ENCODE results near the gene OTUD7B.

OTUD7B gene

GRCh38 chr1:150017206-150017750 lies 6.8 kb upstream of the OTUD7B start:
- no peaks in the 10 kb centered on the region for H3K9me3 Mint-ChIP-seq
- H3K4me3 Mint-ChIP-seq: no peak overlapping the region
- CTCF ChIA-PET: interaction anchor here (1.2 kb wide), 1 partner anchor 9 kb away, joined by 3 read pairs; no protein-coding TSS in a partner anchor
- H3K27ac Mint-ChIP-seq: no peak overlapping the region
- H3K4me1 Mint-ChIP-seq: no peaks in the 10 kb centered on the region
- peaks cover 18% of the 10 kb centered on the region for H3K27me3 Mint-ChIP-seq
- H3K36me3 Mint-ChIP-seq: no peaks in the 10 kb centered on the region
- DNase-seq: no peak

- Mint-ChIP-seq H3K4me1 (peaks cover 3% of the 10 kb centered on the region), H3K36me3 (peaks cover 1% of the 10 kb centered on the region), H3K4me3 (no peak overlapping the region), H3K9me3 (no peaks in the 10 kb centered on the region), H3K27me3 (peaks cover 17% of the 10 kb centered on the region), H3K27ac (no peak overlapping the region)
- CTCF ChIA-PET: no interaction called here
- DNase-seq: no peak
Measured at GRCh38 chr1:150015651-150016131, 5.2 kb upstream of the OTUD7B start.

- CTCF ChIA-PET: interaction anchor here (1.0 to 1.5 kb wide), 2 partner anchors 10 to 51 kb away, joined by 3 read pairs; no protein-coding TSS in a partner anchor
- DNase-seq: no peak
- Mint-ChIP-seq H3K36me3 (peaks cover 4% of the 10 kb centered on the region), H3K9me3 (no peaks in the 10 kb centered on the region), H3K27me3 (peaks cover 26% of the 10 kb centered on the region), H3K27ac (peak overlapping the region; percentile 47), H3K4me1 (peaks cover 22% of the 10 kb centered on the region), H3K4me3 (no peak overlapping the region)
Measured at GRCh38 chr1:150012611-150013010, 2.1 kb upstream of the OTUD7B start.

- peak; percentile 55 for DNase-seq
- Mint-ChIP-seq H3K36me3 (peaks cover 4% of the 10 kb centered on the region), H3K9me3 (no peaks in the 10 kb centered on the region), H3K27me3 (peaks cover 16% of the 10 kb centered on the region), H3K4me3 (peak overlapping the region; percentile 92), H3K4me1 (peaks cover 25% of the 10 kb centered on the region), H3K27ac (peak overlapping the region; percentile 80)
- CTCF ChIA-PET: interaction anchor here (0.8 to 1.2 kb wide), 4 partner anchors 27 to 155 kb away, joined by 3 read pairs; no protein-coding TSS in a partner anchor
Measured at GRCh38 chr1:150009604-150010392, 728 bp downstream of the OTUD7B start.

- peak overlapping the region; percentile 92 for H3K4me3 Mint-ChIP-seq
- H3K9me3 Mint-ChIP-seq: no peaks in the 10 kb centered on the region
- H3K27ac Mint-ChIP-seq: no peak overlapping the region
- H3K4me1 Mint-ChIP-seq: peaks cover 25% of the 10 kb centered on the region
- H3K36me3 Mint-ChIP-seq: peaks cover 9% of the 10 kb centered on the region
- H3K27me3 Mint-ChIP-seq: peaks cover 13% of the 10 kb centered on the region
- no peak for DNase-seq
- CTCF ChIA-PET: interaction anchor here (1.1 kb wide), 1 partner anchor 9 kb away, joined by 3 read pairs; no protein-coding TSS in a partner anchor
Measured at GRCh38 chr1:150008699-150009098, 1.8 kb downstream of the OTUD7B start.

- no peak overlapping the region for H3K4me3 Mint-ChIP-seq
- no peak overlapping the region for H3K27ac Mint-ChIP-seq
- peaks cover 27% of the 10 kb centered on the region for H3K4me1 Mint-ChIP-seq
- no peak for DNase-seq
- CTCF ChIA-PET: no interaction called here
- H3K9me3 Mint-ChIP-seq: no peaks in the 10 kb centered on the region
- peaks cover 15% of the 10 kb centered on the region for H3K36me3 Mint-ChIP-seq
- peaks cover 9% of the 10 kb centered on the region for H3K27me3 Mint-ChIP-seq
Measured at GRCh38 chr1:150006881-150007421, 3.6 kb downstream of the OTUD7B start.

GRCh38 chr1:150005606-150006005 lies 4.9 kb downstream of the OTUD7B start:
- peaks cover 18% of the 10 kb centered on the region for H3K36me3 Mint-ChIP-seq
- CTCF ChIA-PET: no interaction called here
- H3K4me3 Mint-ChIP-seq: no peak overlapping the region
- peaks cover 8% of the 10 kb centered on the region for H3K27me3 Mint-ChIP-seq
- peaks cover 24% of the 10 kb centered on the region for H3K4me1 Mint-ChIP-seq
- H3K27ac Mint-ChIP-seq: no peak overlapping the region
- no peak for DNase-seq
- no peaks in the 10 kb centered on the region for H3K9me3 Mint-ChIP-seq

GRCh38 chr1:150003801-150004200 lies 6.7 kb downstream of the OTUD7B start:
- Mint-ChIP-seq H3K4me1 (peaks cover 13% of the 10 kb centered on the region), H3K4me3 (no peak overlapping the region), H3K27me3 (no peaks in the 10 kb centered on the region), H3K36me3 (peaks cover 21% of the 10 kb centered on the region), H3K9me3 (no peaks in the 10 kb centered on the region), H3K27ac (no peak overlapping the region)
- CTCF ChIA-PET: no interaction called here
- no peak for DNase-seq

GRCh38 chr1:150002217-150002616 lies 8.3 kb downstream of the OTUD7B start:
- no peaks in the 10 kb centered on the region for H3K27me3 Mint-ChIP-seq

GRCh38 chr1:150001415-150001814 lies 9.1 kb downstream of the OTUD7B start:
- Mint-ChIP-seq H3K4me3 (no peak overlapping the region), H3K27me3 (no peaks in the 10 kb centered on the region), H3K4me1 (peaks cover 21% of the 10 kb centered on the region), H3K27ac (no peak overlapping the region), H3K9me3 (no peaks in the 10 kb centered on the region), H3K36me3 (peaks cover 26% of the 10 kb centered on the region)
- no peak for DNase-seq
- CTCF ChIA-PET: interaction anchor here (0.9 kb wide), 1 partner anchor 64 kb away, joined by 3 read pairs; no protein-coding TSS in a partner anchor

More at GRCh38 chr1:150002217-150002616, 8.3 kb downstream of the OTUD7B start:
- no peak overlapping the region for H3K27ac Mint-ChIP-seq
- H3K36me3 Mint-ChIP-seq: peaks cover 26% of the 10 kb centered on the region
- H3K4me1 Mint-ChIP-seq: peaks cover 16% of the 10 kb centered on the region
- H3K9me3 Mint-ChIP-seq: no peaks in the 10 kb centered on the region
- no peak for DNase-seq
- H3K4me3 Mint-ChIP-seq: no peak overlapping the region
- CTCF ChIA-PET: interaction anchor here (0.9 kb wide), 1 partner anchor 64 kb away, joined by 3 read pairs; no protein-coding TSS in a partner anchor

- no peaks in the 10 kb centered on the region for H3K27me3 Mint-ChIP-seq
- DNase-seq: no peak
- H3K9me3 Mint-ChIP-seq: no peaks in the 10 kb centered on the region
- no peak overlapping the region for H3K27ac Mint-ChIP-seq
- H3K36me3 Mint-ChIP-seq: peaks cover 22% of the 10 kb centered on the region
- H3K4me3 Mint-ChIP-seq: no peak overlapping the region
- CTCF ChIA-PET: interaction anchor here (1.6 kb wide), 1 partner anchor 35 kb away, joined by 8 read pairs; no protein-coding TSS in a partner anchor
- H3K4me1 Mint-ChIP-seq: peaks cover 22% of the 10 kb centered on the region
Measured at GRCh38 chr1:149997585-149998262, 12.8 kb downstream of the OTUD7B start.

- H3K27me3 Mint-ChIP-seq: no peaks in the 10 kb centered on the region
- no peak overlapping the region for H3K4me3 Mint-ChIP-seq
- no peaks in the 10 kb centered on the region for H3K9me3 Mint-ChIP-seq
- no peak for DNase-seq
- CTCF ChIA-PET: interaction anchor here (1.9 kb wide), 1 partner anchor 34 kb away, joined by 4 read pairs; no protein-coding TSS in a partner anchor
- peaks cover 18% of the 10 kb centered on the region for H3K36me3 Mint-ChIP-seq
- H3K4me1 Mint-ChIP-seq: peaks cover 22% of the 10 kb centered on the region
- no peak overlapping the region for H3K27ac Mint-ChIP-seq
Measured at GRCh38 chr1:149995927-149996326, 14.6 kb downstream of the OTUD7B start.

- CTCF ChIA-PET: interaction anchor here (1.9 kb wide), 1 partner anchor 32 kb away, joined by 4 read pairs; no protein-coding TSS in a partner anchor
- Mint-ChIP-seq H3K4me3 (no peak overlapping the region), H3K36me3 (peaks cover 11% of the 10 kb centered on the region), H3K27ac (no peak overlapping the region), H3K9me3 (no peaks in the 10 kb centered on the region), H3K27me3 (no peaks in the 10 kb centered on the region), H3K4me1 (peaks cover 22% of the 10 kb centered on the region)
- DNase-seq: no peak
Measured at GRCh38 chr1:149993764-149994163, 16.8 kb downstream of the OTUD7B start.

GRCh38 chr1:149993181-149993580 lies 17.3 kb downstream of the OTUD7B start:
- CTCF ChIA-PET: interaction anchor here (0.9 kb wide), 1 partner anchor 24 kb away, joined by 3 read pairs; no protein-coding TSS in a partner anchor
- Mint-ChIP-seq H3K27me3 (no peaks in the 10 kb centered on the region), H3K4me1 (peaks cover 18% of the 10 kb centered on the region), H3K27ac (no peak overlapping the region), H3K36me3 (peaks cover 11% of the 10 kb centered on the region), H3K4me3 (no peak overlapping the region), H3K9me3 (no peaks in the 10 kb centered on the region)
- DNase-seq: no peak
